GM19351 (cell line): ENCODE data around the gene EPHA8.

ENCODE experiments used
- ATAC-seq: cut with Tn5 transposase; IDR thresholded peaks from one replicate; pipeline ENCODE4 v1.9.1; 2021; ENCODE audit warnings: mild to moderate bottlenecking, moderate library complexity; ENCODE audit not compliant: unreplicated experiment

The EPHA8 gene

GRCh38 chr1:22588899-22589422 is 25.7 kb downstream of the EPHA8 start:
- ATAC-seq, result no peak

GRCh38 chr1:22591576-22591975 is 28.3 kb downstream of the EPHA8 start:
- no peak for ATAC-seq

GRCh38 chr1:22592051-22592450 is 28.8 kb downstream of the EPHA8 start:
- ATAC-seq, result no peak

- no peak for ATAC-seq
Observed at GRCh38 chr1:22592919-22593790, 29.9 kb downstream of the EPHA8 start.

GRCh38 chr1:22594396-22594795 is 31.1 kb downstream of the EPHA8 start:
- ATAC-seq, result no peak

GRCh38 chr1:22595108-22595507 is 31.8 kb downstream of the EPHA8 start:
- no peak for ATAC-seq

- no peak for ATAC-seq
Observed at GRCh38 chr1:22597301-22597965, 34.1 kb downstream of the EPHA8 start.

GRCh38 chr1:22597996-22598395 is 34.7 kb downstream of the EPHA8 start:
- ATAC-seq, result no peak

GRCh38 chr1:22598736-22599135 is 35.4 kb downstream of the EPHA8 start:
- ATAC-seq, result no peak

- no peak for ATAC-seq
Observed at GRCh38 chr1:22600071-22600816, 37.0 kb downstream of the EPHA8 start.

GRCh38 chr1:22600817-22601605 is 37.7 kb downstream of the EPHA8 start:
- no peak for ATAC-seq

GRCh38 chr1:22601610-22602009 is 38.3 kb downstream of the EPHA8 start:
- no peak for ATAC-seq

- no peak for ATAC-seq
Observed at GRCh38 chr1:22602060-22602740, 38.9 kb downstream of the EPHA8 start.

- no peak for ATAC-seq
Observed at GRCh38 chr1:22606161-22606560, 42.9 kb downstream of the EPHA8 start.

- no peak for ATAC-seq
Observed at GRCh38 chr1:22607154-22607553, 43.9 kb downstream of the EPHA8 start.

GRCh38 chr1:22608361-22608760 is 45.1 kb downstream of the EPHA8 start:
- no peak for ATAC-seq

GRCh38 chr1:22609291-22609690 is 46.0 kb downstream of the EPHA8 start:
- ATAC-seq, result no peak

GRCh38 chr1:22611530-22611947 is 48.2 kb downstream of the EPHA8 start:
- ATAC-seq, result no peak

GRCh38 chr1:22612671-22613571 is 49.6 kb downstream of the EPHA8 start:
- ATAC-seq, result no peak
